ENCODE measurements around the gene GRM4. TPM values are rescaled to one million over a fixed set of nuclear protein-coding genes. Genes with fewer than 3 reads are reported as not detected.

The GRM4 gene
- total RNA-seq, 1 experiment from 2014 or later = 5.6 TPM

DNA sequence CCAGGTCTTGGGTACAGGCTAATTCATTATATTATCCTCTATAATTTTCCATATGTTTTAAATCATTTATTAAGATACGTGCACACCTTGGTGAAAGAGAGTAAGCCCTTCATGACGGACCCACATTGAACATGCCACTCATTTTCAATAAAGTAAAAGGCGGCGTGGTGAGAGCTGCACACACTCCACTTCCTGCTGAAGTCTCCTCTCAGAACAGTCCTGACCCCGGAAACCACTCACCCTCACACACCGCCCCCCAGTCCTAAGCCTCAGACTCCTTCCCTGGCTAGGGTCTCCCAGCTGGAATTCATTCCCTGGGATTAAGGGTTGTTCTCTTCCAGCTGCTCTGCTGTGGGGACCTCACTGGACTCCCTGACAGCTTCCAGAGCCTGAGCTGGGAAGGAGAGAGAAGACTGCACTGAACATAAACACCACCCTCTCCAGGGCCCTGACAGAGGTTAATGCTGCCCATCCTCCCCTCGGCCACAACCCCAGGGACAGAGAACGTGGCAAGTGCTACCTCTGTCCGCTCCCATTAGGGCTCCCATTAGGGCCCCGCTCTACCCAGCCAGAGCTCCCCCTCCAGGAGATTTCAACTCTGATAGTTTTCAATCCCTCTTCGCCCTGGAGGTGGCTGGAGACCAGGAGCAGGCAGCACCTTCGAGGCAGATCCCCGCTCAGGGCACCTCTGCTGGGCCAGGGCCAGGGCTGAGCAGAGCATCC, 24.8 kb downstream of the GRM4 start:
- Histone ChIP-seq H3K9me3 (ENCODE audit: control insufficient read depth, low read depth, low read length) (no peaks in the 10 kb centered on the region), H2BK12ac (ENCODE audit: insufficient read length, low read depth, low read length) (no peak overlapping the region), H3K4me1 (ENCODE audit: insufficient read depth, low read length) (no peaks in the 10 kb centered on the region; the same call in 1 of the 2 replicates), H2AFZ (ENCODE audit: low read length) (no peak overlapping the region), H3K56ac (ENCODE audit: insufficient read length, low read depth, low read length) (no peak overlapping the region), H3K79me2 (ENCODE audit: insufficient read depth, low read length) (no peaks in the 10 kb centered on the region), H2BK15ac (ENCODE audit: low read depth, low read length) (no peak overlapping the region), H4K91ac (ENCODE audit: insufficient read length, low read depth, low read length) (no peak overlapping the region), H3K27ac (ENCODE audit: insufficient read length, low read depth, low read length) (no peak overlapping the region), H3K14ac (ENCODE audit: insufficient read depth, low read length) (no peak overlapping the region), H4K5ac (ENCODE audit: insufficient read length, low read depth, low read length) (no peak overlapping the region), H2BK120ac (ENCODE audit: low read depth, low read length, poor library complexity, severe bottlenecking) (no peak overlapping the region), H2AK5ac (ENCODE audit: insufficient read length, low read length) (no peak overlapping the region), H4K20me1 (ENCODE audit: control insufficient read depth, insufficient read depth, insufficient read length) (no peaks in the 10 kb centered on the region), H3K27me3 (ENCODE audit: insufficient read depth, low read length) (no peaks in the 10 kb centered on the region), H3K4ac (ENCODE audit: low read depth, low read length) (no peak overlapping the region), H4K8ac (replicated peaks; ENCODE audit: insufficient read length, low read depth, low read length) (no peak overlapping the region), H3K4me2 (ENCODE audit: insufficient read depth, insufficient read length, low read length) (no peak overlapping the region), H3K23me2 (ENCODE audit: insufficient read length, low read depth, low read length, poor library complexity, severe bottlenecking) (no peaks in the 10 kb centered on the region), H3K18ac (ENCODE audit: insufficient read length, low read depth, low read length) (no peak overlapping the region), H2BK20ac (ENCODE audit: low read depth, low read length, poor library complexity, severe bottlenecking) (no peak overlapping the region), H3K9ac (ENCODE audit: extremely low read depth, insufficient read length, low read length) (no peak overlapping the region), H3K79me1 (ENCODE audit: insufficient read depth, low read depth, low read length, poor library complexity, severe bottlenecking) (no peaks in the 10 kb centered on the region), H3K23ac (ENCODE audit: insufficient read length, low read depth, low read length) (no peak overlapping the region), H2BK5ac (ENCODE audit: insufficient read length, low read length) (no peak overlapping the region), H3T11ph (ENCODE audit: low read length) (no peak overlapping the region)
- TF ChIP-seq, protein P1, sequence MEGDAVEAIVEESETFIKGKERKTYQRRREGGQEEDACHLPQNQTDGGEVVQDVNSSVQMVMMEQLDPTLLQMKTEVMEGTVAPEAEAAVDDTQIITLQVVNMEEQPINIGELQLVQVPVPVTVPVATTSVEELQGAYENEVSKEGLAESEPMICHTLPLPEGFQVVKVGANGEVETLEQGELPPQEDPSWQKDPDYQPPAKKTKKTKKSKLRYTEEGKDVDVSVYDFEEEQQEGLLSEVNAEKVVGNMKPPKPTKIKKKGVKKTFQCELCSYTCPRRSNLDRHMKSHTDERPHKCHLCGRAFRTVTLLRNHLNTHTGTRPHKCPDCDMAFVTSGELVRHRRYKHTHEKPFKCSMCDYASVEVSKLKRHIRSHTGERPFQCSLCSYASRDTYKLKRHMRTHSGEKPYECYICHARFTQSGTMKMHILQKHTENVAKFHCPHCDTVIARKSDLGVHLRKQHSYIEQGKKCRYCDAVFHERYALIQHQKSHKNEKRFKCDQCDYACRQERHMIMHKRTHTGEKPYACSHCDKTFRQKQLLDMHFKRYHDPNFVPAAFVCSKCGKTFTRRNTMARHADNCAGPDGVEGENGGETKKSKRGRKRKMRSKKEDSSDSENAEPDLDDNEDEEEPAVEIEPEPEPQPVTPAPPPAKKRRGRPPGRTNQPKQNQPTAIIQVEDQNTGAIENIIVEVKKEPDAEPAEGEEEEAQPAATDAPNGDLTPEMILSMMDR (conservative IDR thresholded peaks at IDR 0.05) = peak; percentile 44; the same call in 2 of the 3 replicates
- WGBS (ENCODE audit: extremely low coverage, insufficient read length, low lambda C conversion rate) = no CpG with 5 or more reads among the region's 13 CpGs
- H3K36me3 Mint-ChIP-seq (ENCODE audit: insufficient read depth in 1 of 3, low read depth in 3 of 3) = no peaks in the 10 kb centered on the region; a peak in 1 of 7 replicates
- peaks cover 5% of the 10 kb centered on the region; the same call in 1 of the 2 replicates for H3K27me3 Mint-ChIP-seq (ENCODE audit: low read depth)
- no peak overlapping the region for H3K4me3 Mint-ChIP-seq
- H3K9me3 Mint-ChIP-seq = no peaks in the 10 kb centered on the region
- peak overlapping the region in 2 of 3 experiments; percentile 10 to 78; a peak in 2 of 7 replicates for H3K27ac Mint-ChIP-seq
- no peak for DNase-seq
- H3K4me1 Mint-ChIP-seq = peaks cover 9 to 28% of the 10 kb centered on the region in 2 experiments

All from H9 (cell line).